Mammary epithelial cell (primary cell): Measurements from ENCODE around the gene FREM2.

Source experiments
- CTCF ChIP-seq, 2 donors: IDR thresholded peaks in 1 of 2; conservative IDR thresholded peaks in 1 of 2; 2 replicates each; pipeline ENCODE4 v1.5.1; 2011 to 2012; ENCODE audit warnings: inconsistent platforms in 2 of 2, low read length in 2 of 2, mild to moderate bottlenecking in 2 of 2, control low read depth in 1 of 2, low read depth in 1 of 2; ENCODE audit not compliant: insufficient read depth in 1 of 2; ENCODE audit errors: extremely low read depth in 1 of 2
- EZH2 ChIP-seq: IDR thresholded peaks from 2 replicates; pipeline ENCODE4 v1.6.1; 2012; ENCODE audit warnings: low read length, inconsistent platforms, borderline replicate concordance

- TF ChIP-seq EZH2: no peak
- no peak for TF ChIP-seq CTCF (conservative IDR thresholded peaks at IDR 0.05 in 1 of 2, IDR thresholded peaks at IDR 0.05 in 1 of 2; ENCODE audit: extremely low read depth in 1 of 2, insufficient read depth in 1 of 2, low read depth in 1 of 2, low read length in 2 of 2)
Observed at GRCh38 chr13:38854226-38854625, 167.3 kb downstream of the FREM2 start.
